ENCODE results near the gene HEMK1. TPM values are rescaled to one million over a fixed set of nuclear protein-coding genes. Genes with fewer than 3 reads are reported as not detected.

HEMK1 gene, protein sequence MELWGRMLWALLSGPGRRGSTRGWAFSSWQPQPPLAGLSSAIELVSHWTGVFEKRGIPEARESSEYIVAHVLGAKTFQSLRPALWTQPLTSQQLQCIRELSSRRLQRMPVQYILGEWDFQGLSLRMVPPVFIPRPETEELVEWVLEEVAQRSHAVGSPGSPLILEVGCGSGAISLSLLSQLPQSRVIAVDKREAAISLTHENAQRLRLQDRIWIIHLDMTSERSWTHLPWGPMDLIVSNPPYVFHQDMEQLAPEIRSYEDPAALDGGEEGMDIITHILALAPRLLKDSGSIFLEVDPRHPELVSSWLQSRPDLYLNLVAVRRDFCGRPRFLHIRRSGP
- 29.3 TPM for total RNA-seq

DNA sequence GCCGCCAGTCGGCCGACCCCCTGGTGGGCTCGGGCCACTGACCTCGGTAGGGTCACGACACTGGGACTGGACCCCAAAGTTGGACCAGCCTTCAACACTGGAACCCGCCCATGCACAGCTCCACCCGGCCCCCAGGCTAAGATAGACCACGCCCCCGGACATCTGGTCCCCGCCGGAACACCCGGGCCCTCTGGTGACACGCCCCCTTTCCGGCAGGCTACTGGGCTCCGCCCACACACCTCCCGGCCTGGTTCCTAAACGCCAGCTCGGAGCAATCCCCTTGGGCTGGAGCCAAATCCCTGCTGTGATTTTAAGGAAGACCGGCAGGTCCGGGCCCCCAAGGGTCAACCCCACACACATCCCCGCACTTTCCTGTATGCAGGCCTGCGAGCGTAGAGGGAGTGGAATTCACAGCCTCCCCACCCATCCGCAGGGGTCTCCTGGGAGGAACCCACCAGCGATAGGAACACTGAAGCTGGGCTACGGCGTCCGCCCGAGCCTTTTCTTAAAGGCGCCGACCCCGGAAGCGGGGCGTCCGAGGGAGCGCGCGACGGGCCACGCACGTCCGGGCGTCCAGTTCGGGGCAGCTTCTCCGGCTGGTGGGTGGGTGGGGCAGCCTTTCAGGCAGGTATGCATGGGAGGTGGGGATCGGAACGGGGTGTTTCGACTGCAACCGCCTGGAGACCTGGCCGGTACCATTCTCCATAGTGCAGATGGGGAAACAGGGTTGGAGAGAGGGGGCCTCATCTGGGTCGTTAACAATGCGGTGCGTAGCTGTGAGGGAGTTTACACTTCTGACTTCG, at the start of gene HEMK1:
HEMK1 (plus strand) TSS at position 576 of the 803 bp plus-strand sequence. CDS start 1,583 bp downstream, outside the sequence.
- DNase-seq (ENCODE audit: low spot score): peak; percentile 98

DNA sequence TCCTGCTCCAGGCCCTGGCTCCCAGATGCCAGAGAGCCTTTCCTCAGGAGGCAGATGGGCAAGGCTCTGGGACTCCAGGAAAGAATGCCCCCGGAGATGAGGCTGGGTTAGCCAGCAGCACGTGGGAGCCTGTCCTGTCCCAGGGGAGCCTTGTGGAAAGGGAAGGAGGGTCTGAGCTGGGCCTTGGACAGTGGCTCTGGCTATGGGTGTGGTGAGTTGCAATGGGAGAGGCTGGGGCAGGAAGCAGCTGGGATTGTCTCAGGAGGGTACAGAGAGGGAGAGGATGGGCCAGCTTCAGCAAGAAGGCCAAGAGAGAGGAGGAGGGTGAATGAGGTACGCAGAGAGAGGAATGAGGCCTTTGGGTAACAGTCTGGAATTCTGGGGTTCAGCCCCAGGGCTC, 48.5 kb upstream of the HEMK1 start:
- no peak for DNase-seq (ENCODE audit: low spot score)

DNA sequence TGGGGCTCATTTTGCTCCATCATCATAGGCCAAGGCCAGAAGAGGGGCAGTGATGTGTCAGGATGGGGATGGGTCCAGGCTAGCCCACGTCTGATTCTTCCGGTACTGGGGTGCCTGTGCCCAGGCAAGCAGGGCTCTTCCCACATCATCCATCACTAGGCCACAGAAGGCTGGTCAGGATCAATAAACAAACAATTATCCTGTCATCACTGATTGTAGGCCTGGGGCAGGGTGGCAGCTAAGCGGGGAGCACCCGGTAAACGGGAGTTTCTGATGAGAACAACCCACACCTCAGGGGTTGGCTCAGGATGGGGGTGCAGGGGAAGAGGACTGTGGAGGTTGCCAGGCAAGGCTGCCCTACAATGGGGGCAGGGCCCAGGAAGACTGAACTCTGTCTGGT, 47.8 kb upstream of the HEMK1 start:
- DNase-seq (ENCODE audit: low spot score): no peak

DNA sequence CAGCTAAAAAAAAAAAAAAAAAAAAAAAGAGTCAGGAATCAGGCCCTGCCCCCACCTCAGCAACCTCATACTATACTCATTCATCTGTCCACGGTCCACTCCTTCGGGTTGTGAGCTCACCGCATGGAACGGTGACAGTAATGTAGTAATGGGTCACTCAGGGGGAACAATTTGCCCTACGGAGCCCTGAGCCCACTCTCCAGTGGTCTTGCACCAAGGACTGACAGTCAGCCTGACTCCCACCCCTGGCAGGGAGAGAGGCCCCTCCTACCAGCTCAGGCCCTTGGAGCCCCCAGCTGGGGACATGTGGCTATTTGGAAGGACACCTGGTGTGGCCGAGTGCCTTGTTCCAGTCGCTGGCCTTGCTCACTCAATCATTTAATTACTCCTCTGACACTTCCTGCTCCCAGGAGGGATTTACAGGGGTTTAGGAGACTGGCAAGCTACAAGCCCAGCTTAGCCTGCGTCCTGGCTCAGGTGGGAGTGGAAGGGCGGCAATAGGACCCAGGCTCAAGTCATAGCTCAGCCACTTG, 46.0 kb upstream of the HEMK1 start:
- DNase-seq (ENCODE audit: low spot score): no peak

DNA sequence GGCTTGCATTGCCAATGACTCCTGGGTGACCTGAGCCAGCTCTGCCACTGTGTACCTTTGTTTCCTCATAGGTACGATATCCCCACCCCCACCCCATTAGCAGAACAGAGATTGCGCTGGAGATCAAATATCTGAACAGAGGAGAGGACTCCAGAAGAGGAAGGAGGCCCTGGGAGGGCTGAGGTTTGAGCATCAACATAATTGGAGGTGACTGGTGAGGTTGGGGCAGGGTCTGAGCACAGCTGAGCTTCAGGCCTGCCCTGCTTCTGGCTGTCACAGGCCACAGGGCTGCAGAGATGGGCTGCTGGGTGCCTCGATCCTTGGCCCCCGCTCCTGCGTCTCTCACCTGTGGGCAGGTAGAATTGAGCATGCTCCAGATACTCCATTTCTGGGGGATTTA, 44.6 kb upstream of the HEMK1 start:
- DNase-seq (ENCODE audit: low spot score): no peak

DNA sequence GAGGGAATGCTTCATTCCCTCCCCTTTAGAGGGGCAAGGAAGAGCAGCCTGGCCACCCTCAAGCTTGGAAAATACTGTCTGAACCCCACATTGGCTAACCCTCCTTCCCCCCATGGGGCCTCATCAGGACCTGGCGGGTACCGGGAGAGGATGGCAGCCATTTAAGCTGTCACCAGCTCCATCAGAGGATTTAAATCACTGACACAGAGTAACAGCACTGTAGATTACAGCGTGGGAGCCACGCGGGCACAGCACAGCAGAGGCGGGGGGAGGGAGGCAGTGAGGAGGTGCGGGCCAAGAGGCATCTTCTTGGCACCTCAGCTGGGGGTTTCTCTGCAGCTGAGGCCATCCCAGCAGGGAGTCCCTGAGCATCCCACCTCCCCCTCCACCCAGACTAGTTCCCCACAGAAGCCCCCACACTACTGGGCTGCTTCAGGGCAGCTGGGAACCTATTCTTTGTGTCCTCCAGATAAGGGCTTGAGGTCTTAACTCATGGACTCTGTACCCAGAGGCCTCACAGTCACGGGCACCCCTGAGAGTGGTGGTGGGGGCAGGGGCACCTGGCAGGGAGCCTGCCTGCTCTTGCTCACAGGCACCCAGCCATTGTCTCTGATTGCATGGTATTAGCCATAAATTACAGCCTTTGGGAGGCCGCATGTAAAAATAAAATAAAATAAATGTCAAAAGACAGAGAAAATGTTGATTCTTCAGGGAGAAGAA, 44.0 kb upstream of the HEMK1 start:
- DNase-seq (ENCODE audit: low spot score): no peak

DNA sequence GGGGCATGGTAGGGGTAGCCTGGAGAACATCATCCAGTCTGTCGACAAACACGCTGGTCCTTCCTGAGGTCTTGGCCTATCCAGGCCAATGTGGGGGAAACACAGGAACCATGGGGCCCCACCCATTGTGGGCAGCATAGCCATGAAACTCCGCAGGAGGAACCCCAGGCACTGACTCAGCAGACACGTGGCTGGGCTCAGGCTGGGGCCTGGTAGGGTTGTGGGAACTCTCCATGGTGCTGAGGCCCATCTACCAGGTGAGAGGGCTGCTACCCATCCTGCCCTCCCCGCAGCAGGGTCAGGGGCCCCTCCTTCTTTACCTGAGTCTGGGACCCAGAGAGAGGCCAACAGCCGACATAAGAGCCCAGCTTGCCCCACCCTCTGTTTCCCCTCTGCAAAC, 43.3 kb upstream of the HEMK1 start:
- peak; percentile 46 for DNase-seq (ENCODE audit: low spot score)

DNA sequence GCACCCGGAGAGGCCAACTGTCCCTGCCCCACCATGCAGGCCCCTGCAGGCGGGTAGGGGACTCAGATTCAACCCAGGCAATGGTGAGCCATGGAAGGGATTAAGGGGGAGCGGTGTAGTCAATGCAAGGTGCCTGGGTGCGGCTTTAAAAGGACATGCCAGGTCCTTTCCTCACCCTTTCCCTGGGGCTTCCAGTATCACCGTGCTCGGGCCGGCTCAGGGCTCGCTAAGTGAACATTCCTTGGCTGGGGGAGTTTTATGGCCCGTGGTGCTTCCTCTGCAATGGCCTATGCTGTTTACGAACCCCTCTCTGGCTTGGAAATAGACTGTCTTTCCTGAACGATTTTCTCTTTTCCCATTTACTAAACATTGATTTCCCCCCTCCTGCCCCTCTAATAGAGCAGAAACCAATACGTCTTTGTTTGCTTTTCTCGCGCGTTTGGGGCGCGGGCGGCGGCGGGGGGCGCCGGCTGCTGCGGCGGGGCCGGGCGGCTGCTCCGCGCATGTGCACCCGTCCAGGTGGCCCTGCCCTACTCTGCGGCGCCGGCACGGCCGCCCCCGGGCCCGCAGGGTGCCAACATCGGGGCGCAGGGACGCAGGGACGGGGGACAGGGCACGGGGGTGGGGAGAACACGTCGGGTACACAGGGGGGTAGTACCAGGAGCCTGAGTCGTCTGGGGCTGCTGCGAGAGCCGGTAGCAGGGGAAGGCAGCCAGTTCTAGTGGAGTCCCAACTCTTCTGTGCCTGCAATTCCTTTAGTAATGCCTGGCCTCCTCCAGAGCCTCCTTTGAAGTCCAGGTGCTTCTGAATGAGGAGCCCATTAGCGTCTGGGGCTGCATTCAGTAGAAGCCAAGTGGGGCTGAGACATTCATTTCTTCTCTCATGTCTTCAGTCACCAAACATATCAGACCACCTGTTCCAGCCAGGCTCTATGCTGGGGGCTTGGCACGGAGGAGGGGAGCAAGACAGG, 39.0 kb upstream of the HEMK1 start:
- DNase-seq (ENCODE audit: low spot score): no peak

DNA sequence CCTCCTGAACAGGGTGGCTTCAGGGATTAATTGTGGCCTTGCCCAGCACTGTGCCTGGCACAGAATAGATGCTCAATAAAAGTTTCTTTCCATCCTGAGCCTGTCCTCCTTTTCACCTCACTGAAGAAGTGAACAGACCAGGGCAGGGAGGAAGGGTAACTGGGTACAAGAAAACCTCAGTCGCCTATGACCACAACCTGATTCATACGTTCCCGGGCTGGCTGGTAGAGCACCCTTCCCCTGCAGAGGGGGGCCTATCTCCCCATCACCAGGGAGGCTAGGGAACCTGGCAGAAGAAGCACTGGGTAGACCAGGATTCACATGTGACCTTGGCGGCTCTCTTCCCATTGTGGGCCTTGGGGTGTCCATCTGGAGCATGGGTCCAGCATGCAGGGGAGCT, 38.1 kb upstream of the HEMK1 start:
- no peak for DNase-seq (ENCODE audit: low spot score)

DNA sequence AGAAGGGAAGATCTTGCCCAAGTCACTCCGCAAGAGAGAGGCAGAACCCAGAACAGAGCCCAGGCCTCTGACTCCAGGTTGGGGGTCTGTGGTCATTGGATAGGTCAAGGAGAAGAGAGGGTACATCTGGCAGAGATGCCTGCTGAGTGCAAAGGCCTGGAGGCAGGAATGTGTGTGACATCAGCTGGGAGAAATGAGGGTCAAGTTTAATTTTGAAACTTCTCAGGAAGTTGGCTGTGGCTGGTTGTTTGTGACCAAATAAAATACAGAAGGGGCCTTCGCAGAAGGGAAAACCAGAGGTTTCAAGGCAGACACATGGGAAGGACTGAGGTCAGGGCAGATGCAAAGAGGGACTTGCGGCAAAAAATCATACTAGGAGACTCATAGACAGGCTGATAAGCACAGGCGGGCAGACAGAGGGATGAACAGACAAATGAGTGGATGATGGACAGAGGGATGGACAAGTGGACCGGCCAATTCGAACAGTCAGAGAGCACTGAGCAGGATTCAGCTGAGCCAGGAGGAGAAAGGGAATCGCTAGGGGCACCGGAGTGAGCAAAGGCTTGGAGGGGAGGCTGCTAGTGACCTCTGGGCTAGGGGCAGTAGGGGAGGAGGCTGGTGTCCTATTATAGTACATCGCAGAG, 37.1 kb upstream of the HEMK1 start:
- no peak for DNase-seq (ENCODE audit: low spot score)

DNA sequence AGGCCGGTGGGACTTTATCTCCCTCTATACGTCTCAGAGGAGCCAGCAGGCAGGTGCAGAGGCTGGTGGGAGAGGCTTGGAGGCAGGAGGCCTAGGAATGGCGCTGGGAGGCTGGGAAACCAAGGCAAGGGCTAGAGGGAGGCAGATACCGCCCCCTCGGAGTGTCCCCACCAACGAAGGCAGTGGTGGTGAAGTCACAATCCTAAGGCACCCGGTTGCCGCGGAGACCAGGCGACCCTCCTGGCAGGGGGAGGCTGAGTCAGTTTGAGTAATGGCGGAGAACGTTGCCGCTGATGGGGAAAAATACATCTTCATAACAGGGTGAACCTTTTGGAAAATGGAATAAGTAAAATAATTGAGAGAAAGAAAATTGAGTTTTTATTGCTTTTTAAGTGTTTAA, 36.0 kb upstream of the HEMK1 start:
- DNase-seq (ENCODE audit: low spot score): no peak

DNA sequence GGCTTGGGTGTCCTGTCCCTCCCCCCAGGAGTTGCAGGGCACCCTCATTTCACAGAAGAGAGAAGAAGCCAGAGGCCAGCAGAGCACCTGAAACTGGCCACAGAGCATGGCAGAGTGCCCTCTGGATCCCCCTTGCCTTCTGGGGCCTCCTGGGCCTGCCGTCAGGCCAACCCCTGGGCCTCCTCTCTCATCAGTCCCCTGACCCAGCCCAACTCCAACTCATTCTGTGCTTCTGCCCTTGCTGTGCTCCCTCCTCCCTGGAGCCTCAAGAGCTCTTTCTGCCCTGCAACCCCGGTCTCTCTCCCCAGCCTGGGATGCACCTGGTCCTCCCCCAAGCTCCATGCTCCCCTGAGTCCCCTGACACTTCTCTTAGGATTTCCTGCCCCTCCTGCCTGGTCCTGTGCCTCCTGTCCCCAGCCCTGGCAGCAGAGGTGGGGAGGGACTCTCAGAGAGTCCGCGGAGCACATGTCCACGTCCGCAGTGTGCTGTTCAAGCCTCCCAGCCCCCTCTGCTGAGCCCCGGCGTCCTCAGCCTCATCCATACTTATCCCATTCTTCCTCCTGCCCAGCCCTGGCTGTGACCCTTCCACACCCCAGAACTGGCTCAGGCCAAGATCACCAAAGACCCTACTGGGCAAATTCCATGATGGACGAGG, 35.4 kb upstream of the HEMK1 start:
- DNase-seq (ENCODE audit: low spot score): no peak

DNA sequence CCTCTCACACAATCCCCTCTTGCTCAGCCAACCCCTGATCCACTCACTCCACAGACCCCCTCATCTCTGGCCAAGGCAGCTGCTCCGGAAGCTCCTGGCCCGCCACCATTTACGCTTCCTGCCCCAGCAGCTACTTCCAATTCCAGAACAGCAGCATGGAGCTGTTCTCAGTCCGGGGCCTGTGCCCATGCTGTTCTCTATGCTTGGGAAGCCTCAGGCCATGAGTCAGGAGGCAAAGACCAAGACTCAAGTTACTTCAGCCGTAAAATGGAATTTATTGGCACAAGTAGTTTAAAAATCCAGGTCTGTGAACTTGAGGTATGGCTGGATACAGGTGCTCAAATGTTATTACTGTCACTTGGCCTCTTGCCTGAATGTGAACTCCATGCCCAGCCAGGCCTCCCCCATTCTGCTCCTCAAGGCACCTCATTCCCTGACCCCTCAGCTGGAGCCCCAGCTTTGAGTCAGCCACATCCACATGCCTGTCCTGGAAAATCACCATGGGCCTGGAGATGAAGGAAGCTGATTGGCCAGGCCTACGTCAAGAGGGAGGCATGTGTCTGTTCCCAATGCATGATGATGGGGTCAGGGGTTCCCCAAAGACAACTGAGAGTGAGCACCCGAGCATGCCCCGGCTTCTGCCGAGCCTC, 34.5 kb upstream of the HEMK1 start:
- DNase-seq (ENCODE audit: low spot score): no peak

DNA sequence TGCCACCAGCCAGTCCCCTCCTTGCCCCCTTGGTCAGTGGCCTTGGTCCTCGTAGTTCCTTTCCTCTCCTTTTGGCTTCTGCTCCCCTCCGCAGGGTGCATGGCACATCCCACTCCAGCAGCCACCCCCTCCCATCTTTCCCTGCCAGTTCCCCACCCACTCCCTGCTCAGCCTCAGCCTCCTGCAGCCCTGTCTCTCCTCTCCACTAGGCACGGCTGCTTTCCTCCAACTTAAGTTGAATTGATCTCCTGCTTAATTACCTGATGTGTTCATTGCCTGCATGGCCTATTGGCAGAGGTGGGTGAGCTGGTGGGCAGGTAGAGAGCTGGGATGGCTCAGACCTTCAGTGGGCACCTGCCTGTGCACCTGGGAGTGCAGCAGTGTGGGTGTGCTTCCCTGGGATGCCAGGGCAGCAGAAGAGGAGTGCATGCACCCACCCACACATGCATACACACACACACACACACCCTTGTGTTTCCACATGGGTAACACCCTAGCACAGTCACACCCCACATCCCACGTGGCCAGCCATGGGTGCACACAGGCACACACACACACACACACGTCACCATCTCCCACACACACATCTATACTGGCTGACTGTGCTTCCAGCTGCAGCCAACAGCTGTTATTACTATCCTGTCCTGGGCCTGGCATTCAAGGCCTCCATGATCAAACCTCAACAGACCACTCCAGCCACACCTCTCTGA, 32.7 kb upstream of the HEMK1 start:
- no peak for DNase-seq (ENCODE audit: low spot score)

DNA sequence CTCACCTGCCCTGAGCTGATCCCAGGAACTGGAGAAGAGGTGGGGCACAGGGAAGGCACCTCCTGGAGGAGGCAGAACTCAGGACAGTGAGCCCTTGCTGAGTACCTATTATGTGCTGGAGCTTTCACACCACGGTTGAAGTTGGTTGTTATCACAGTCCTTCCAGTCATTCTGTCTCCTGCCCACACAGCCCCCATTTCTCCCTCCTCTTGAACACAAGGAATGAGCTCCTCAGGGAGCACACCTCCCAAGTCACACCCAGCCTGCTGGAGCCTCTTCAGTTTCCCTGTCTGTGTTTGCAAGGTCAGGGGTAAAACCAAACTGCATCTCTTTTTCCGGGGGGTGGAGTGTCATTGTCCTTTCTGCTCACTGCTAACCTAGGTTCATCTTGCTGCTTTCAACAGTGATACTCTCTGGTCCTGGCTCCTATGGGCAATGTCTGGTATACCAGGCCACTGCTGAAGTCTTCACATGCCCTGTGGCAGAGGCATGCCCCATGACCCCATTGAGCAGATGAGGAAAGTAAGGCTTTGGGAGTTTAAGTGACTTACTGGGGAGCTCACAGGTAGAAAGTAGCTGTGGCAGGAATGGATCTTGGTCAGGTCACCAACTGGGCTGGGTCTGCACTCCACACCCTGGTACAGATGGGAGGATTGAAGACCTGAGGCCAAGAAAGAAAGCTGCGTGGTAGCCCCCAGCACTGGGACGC, 31.7 kb upstream of the HEMK1 start:
- DNase-seq (ENCODE audit: low spot score): no peak

DNA sequence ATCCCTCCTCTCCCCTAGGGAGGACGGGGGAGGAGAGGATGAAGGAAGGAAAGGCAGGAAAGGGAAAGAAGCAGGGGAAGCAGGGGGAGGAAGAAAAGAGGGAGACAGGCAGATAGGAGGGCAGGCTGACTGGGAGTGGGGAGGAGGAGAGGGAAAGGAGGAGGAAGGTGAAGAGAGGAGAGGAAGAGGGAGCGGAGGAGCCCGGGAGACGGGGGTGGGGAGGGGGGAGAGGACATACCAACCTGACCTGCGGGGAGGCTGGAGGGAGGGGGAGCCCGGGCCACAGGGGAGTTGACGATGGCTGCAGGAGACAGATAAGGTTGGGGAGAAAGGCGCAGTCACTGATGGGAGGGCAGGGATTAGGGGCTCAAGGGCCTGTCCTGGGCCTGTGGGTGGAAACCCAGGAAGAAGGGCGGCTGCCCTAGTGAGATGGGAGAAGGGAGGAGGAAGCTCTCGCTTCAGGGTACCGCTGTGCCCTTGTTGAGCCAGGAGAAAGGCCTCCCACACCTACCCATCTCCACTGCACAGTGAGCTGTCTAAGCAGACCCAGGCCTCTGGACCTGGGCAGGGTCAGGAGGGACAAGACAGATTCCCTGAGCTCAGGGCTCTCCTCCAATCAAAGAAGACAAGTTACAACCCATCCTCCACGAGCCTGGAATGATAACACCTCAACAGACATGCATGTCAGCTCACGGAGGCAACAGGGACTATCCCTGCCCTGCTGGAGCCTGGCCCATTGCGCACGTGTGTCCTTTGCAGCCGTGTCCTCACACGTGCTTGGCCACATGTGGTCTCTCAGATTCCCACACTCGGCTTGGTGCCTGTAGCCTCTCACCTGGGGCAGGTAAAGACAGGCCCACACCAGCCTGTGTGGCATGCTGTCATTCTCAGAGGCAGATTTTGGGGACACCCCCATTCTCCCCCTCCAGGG, 29.7 kb upstream of the HEMK1 start:
- DNase-seq (ENCODE audit: low spot score): no peak
